Large intestine (tissue), 3 donors: ENCODE results near the gene TCERG1L. TPM values are rescaled to one million over a fixed set of nuclear protein-coding genes. Genes with fewer than 3 reads are reported as not detected.

Experiments used
- DNase-seq, 2 donors: peaks; one replicate each; pipeline versions ENCODE4 v3.0.0 to v3.0.0-alpha.2; 2013
- H3K27ac ChIP-seq: one replicate; pipeline ENCODE4 v1.5.1; 2013; ENCODE audit warnings: low read length
- H3K27me3 ChIP-seq: 2 replicates; pipeline ENCODE4 v1.6.1; 2013; ENCODE audit warnings: low read length; ENCODE audit not compliant: control insufficient read depth, insufficient read depth
- H3K36me3 ChIP-seq: 2 replicates; pipeline ENCODE4 v1.6.1; 2013; ENCODE audit warnings: low read length; ENCODE audit not compliant: control insufficient read depth, insufficient read depth
- H3K4me1 ChIP-seq: one replicate; pipeline ENCODE4 v1.6.1; 2013; ENCODE audit warnings: low read length; ENCODE audit not compliant: control insufficient read depth, insufficient read depth
- H3K4me3 ChIP-seq: one replicate; pipeline ENCODE4 v1.5.1; 2013; ENCODE audit warnings: low read length
- H3K9me3 ChIP-seq: one replicate; pipeline ENCODE4 v1.6.1; 2013; ENCODE audit warnings: mild to moderate bottlenecking, low read depth, low read length, moderate library complexity; ENCODE audit not compliant: control insufficient read depth
- WGBS: methylation state at CpG from one replicate; pipeline ENCODE4 v1.1.5; 2013; ENCODE audit warnings: low lambda C conversion rate; ENCODE audit not compliant: insufficient coverage; 5-methylcytosine and 5-hydroxymethylcytosine counted together
- polyA plus RNA-seq: library from polyadenylated mRNA; unstranded; fragments of 120-200 nt; gene quantifications from one replicate; pipeline ENCODE4 v1.2.1, GENCODE V29; 2013

Gene TCERG1L
- polyA plus RNA-seq, 1 donor, result 0.45 TPM

DNA sequence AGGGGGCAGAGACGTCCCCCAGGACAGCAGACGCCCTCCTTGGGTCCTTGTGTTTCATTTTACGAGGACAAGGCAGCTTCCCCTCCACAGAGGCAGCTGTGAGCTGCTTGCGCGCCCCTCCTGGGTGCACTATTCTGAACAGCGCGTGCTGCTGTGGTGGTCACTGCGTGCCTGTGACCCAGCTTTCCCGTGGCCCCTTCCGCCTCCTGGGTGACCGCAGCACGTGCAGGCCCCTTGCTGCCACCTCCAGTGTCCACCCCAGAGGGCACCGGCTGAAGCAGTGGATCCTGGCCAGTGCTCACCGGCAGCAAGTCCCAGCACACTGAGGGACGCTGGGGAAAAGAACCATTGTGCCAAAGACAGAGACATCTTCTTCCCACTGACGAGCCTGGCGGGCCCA, 81.4 kb downstream of the TCERG1L start:
- no CpG with 5 or more reads among the region's 17 CpGs for WGBS
- no peak overlapping the region for H3K27ac ChIP-seq
- no peaks in the 10 kb centered on the region for H3K27me3 ChIP-seq
- H3K4me1 ChIP-seq, result no peaks in the 10 kb centered on the region
- peaks cover 5% of the 10 kb centered on the region for H3K9me3 ChIP-seq
- H3K4me3 ChIP-seq, result no peak overlapping the region
- no peaks in the 10 kb centered on the region for H3K36me3 ChIP-seq
- DNase-seq, result no peak

DNA sequence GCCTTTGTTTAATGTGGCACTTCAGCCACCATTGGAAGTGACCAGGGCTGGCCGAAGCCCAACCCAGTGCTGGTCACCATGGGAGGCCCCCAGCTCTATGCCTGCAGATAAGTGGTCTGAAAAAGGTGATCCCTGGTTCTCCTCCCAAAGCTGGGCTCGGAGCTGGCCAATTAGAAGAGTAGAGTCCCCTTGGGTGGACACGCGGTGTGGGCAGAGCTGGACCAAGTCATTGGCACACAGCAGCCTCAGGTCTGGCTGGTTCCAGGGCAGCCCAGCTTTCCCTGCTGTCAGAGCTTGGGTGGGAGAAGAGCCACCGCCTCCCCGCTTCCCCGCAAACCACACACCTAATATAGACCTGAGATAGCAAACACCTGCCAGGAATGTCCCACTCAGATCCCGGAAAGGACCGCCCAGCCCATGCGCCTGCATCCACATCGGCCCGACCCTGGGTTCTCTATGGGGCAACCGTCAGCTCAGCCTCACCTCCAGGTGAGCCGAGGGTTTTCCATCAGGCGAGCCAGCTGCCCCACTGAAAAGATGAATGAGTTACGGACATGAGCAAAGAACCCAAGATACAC, 84.3 kb downstream of the TCERG1L start:
- DNase-seq, result no peak
- Histone ChIP-seq H3K36me3 (no peaks in the 10 kb centered on the region), H3K4me1 (no peaks in the 10 kb centered on the region), H3K4me3 (no peak overlapping the region), H3K27me3 (no peaks in the 10 kb centered on the region), H3K9me3 (peaks cover 5% of the 10 kb centered on the region), H3K27ac (no peak overlapping the region)
- WGBS, result no CpG with 5 or more reads among the region's 16 CpGs

DNA sequence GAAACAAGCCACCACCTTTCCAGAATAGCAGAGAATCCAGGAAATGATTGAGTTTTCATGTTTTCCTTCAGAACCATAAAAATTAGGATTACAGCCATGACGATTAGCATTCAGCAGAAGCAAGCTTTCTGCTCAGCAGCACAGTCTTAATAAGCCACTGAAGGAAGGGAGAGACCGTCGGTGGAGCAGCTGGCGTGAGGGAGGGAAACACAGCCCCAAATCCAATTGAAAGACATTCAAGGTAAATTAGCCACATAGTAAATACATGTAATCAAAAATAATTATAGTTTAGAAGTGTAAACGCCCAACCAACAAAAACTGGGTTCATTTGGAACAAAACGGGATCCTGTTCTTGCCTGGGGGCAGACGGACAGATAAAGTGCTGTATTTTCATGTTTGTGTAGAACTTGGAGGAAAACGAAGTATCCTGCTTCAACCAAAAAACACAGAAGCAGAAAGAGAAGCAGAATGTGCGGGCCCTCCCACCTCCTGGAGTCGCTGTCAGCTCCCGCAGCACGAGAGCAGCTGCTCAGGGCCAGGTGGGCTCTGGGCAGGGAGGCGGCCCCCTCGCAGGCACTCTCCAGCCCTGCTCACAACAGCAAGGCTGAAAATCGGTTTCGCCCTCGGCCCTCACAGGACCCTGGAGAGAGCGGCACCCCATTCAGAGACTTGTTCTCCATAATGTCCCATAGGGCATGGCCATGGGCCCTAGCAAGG, 84.9 kb downstream of the TCERG1L start:
- H3K4me1 ChIP-seq, result no peaks in the 10 kb centered on the region
- no peak overlapping the region for H3K27ac ChIP-seq
- WGBS, result 100% methylated on average over 3 of the region's 18 CpGs
- no peaks in the 10 kb centered on the region for H3K27me3 ChIP-seq
- H3K36me3 ChIP-seq, result no peaks in the 10 kb centered on the region
- H3K9me3 ChIP-seq, result peaks cover 5% of the 10 kb centered on the region
- DNase-seq, result no peak
- H3K4me3 ChIP-seq, result no peak overlapping the region

- Histone ChIP-seq H3K4me3 (no peak overlapping the region), H3K4me1 (no peaks in the 10 kb centered on the region), H3K36me3 (no peaks in the 10 kb centered on the region), H3K27me3 (no peaks in the 10 kb centered on the region), H3K9me3 (no peaks in the 10 kb centered on the region), H3K27ac (no peak overlapping the region)
- DNase-seq, result no peak
- WGBS, result 76% methylated on average over 5 of the region's 8 CpGs
These were observed 87.4 kb downstream of the TCERG1L start for GRCh38 chr10:131224106-131224505.

GRCh38 chr10:131223422-131223821, 88.1 kb downstream of the TCERG1L start:
- H3K27ac ChIP-seq, result no peak overlapping the region
- H3K4me3 ChIP-seq, result no peak overlapping the region
- WGBS, result no CpG with 5 or more reads among the region's 4 CpGs
- H3K4me1 ChIP-seq, result no peaks in the 10 kb centered on the region
- DNase-seq, result no peak
- H3K27me3 ChIP-seq, result no peaks in the 10 kb centered on the region
- no peaks in the 10 kb centered on the region for H3K36me3 ChIP-seq
- H3K9me3 ChIP-seq, result no peaks in the 10 kb centered on the region

GRCh38 chr10:131222986-131223385, 88.5 kb downstream of the TCERG1L start:
- H3K4me1 ChIP-seq, result no peaks in the 10 kb centered on the region
- no CpG with 5 or more reads among the region's 16 CpGs for WGBS
- H3K27me3 ChIP-seq, result no peaks in the 10 kb centered on the region
- no peaks in the 10 kb centered on the region for H3K9me3 ChIP-seq
- DNase-seq, result no peak
- no peak overlapping the region for H3K27ac ChIP-seq
- H3K36me3 ChIP-seq, result no peaks in the 10 kb centered on the region
- no peak overlapping the region for H3K4me3 ChIP-seq

GRCh38 chr10:131221632-131222277, 89.8 kb downstream of the TCERG1L start:
- no CpG with 5 or more reads among the region's 23 CpGs for WGBS
- no peaks in the 10 kb centered on the region for H3K36me3 ChIP-seq
- H3K4me1 ChIP-seq, result no peaks in the 10 kb centered on the region
- H3K4me3 ChIP-seq, result no peak overlapping the region
- no peak overlapping the region for H3K27ac ChIP-seq
- no peak for DNase-seq
- no peaks in the 10 kb centered on the region for H3K27me3 ChIP-seq
- no peaks in the 10 kb centered on the region for H3K9me3 ChIP-seq

DNA sequence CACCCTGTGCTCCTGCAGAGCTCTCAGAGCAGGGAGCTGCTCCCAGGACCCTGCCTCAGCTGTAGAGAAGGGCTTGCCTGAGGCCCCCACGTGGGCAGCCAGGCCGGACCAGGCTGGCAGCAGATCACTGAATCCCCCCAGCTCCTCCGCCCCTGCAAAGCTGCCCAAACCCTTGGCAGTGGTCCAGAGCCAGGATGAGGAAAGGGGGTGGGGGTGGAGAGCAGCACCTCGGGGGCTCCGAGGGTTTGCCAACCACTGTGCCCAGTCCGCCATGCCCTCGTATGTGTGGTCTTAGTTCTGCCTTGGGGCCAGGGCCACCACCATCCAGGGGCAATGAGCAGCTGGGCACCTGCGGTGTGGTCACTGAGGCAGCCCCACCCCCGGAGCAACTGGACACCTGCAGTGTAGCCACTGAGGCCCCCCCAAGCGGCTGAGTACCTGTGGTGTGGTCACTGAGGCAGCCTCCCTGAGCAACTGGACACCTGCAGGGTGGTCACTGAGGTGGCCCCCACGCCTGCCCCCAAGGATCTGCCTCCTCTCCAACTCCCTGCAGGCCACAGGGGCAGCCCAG, 90.8 kb downstream of the TCERG1L start:
- WGBS, result no CpG with 5 or more reads among the region's 11 CpGs
- H3K27ac ChIP-seq, result no peak overlapping the region
- H3K4me3 ChIP-seq, result no peak overlapping the region
- DNase-seq, result no peak
- no peaks in the 10 kb centered on the region for H3K4me1 ChIP-seq
- H3K36me3 ChIP-seq, result no peaks in the 10 kb centered on the region
- H3K9me3 ChIP-seq, result no peaks in the 10 kb centered on the region
- H3K27me3 ChIP-seq, result no peaks in the 10 kb centered on the region

DNA sequence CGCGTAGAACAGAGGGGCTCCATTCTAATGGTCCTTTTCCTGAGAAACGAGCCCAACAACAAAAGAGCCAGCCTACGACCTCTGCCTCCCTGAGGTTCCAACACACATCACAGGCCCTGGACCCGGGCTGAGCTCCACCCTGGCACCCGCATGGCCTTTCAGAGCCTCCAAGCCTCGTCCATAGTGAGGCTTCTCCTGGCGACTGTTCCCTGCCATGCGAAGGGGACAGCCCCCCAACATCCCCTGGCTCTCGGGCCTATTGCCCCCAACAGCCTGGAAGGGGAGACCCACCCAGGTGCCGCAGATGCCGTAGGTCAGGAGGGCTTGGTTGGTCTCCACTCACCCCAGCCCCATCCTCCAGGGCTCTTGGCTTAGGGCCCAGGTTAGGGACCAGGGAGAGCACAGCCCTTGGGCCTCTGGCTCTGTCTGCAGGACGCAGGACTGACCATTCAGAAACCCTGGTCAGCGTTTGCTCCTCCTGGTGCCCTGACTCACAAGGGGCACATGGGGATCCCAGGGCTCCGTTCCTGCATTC, 91.5 kb downstream of the TCERG1L start:
- no peaks in the 10 kb centered on the region for H3K36me3 ChIP-seq
- H3K9me3 ChIP-seq, result no peaks in the 10 kb centered on the region
- H3K27me3 ChIP-seq, result no peaks in the 10 kb centered on the region
- no CpG with 5 or more reads among the region's 15 CpGs for WGBS
- no peak overlapping the region for H3K4me3 ChIP-seq
- DNase-seq, result no peak
- no peak overlapping the region for H3K27ac ChIP-seq
- no peaks in the 10 kb centered on the region for H3K4me1 ChIP-seq

DNA sequence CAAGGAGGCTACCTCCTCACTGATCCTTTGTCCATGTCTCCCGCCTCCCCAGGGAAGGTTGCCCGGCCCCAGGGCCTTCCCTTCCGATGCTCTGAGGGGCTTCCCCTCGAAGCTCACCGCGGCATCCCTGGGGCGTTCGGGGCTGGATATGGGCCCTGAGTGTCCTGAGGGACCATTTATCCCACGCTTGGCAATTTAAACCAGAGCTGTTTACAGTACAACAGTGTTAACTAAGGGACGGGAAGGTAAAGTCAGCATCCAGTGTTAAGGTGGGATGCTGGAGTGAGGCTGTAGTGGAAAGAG, 92.0 kb downstream of the TCERG1L start:
- H3K36me3 ChIP-seq, result no peaks in the 10 kb centered on the region
- H3K27ac ChIP-seq, result no peak overlapping the region
- no peak overlapping the region for H3K4me3 ChIP-seq
- no peaks in the 10 kb centered on the region for H3K9me3 ChIP-seq
- no peaks in the 10 kb centered on the region for H3K4me1 ChIP-seq
- no peak for DNase-seq
- no peaks in the 10 kb centered on the region for H3K27me3 ChIP-seq
- WGBS, result no CpG with 5 or more reads among the region's 10 CpGs
